ENCODE data around the gene DCLK1. TPM values are rescaled to one million over a fixed set of nuclear protein-coding genes. Genes with fewer than 3 reads are reported as not detected.

The DCLK1 gene
- total RNA-seq, 1 experiment from 2014 or later = not detected

DNA sequence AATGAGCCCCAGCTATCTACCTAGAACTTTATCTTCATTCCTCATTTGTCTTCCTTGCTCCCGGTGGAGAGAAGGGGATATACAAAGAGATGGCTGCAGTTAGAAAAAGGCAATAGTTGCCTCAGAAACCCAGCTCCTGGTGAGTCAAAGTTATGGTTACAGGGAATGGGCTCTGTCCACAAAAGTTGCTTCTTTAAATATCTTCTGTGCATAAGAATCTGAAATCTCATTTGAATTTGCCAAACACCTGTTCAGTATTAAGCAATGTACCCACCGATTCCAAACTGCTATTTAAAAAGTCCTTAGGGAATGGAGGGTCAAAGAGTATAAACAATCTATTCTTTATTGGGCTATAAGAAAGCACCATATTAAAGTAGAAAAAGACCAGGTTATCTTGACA, 48.4 kb downstream of the DCLK1 start:
- Mint-ChIP-seq H3K4me3 (ENCODE audit: unreplicated experiment) (no peak overlapping the region), H3K36me3 (ENCODE audit: insufficient read depth, unreplicated experiment) (no peaks in the 10 kb centered on the region), H3K27me3 (ENCODE audit: insufficient read depth, unreplicated experiment) (peaks cover 15% of the 10 kb centered on the region), H3K9me3 (ENCODE audit: unreplicated experiment) (no peaks in the 10 kb centered on the region), H3K27ac (ENCODE audit: unreplicated experiment) (no peak overlapping the region), H3K4me1 (ENCODE audit: low read depth, unreplicated experiment) (no peaks in the 10 kb centered on the region)
- intact Hi-C loops (cut with micrococcal nuclease; ENCODE audit: unreplicated experiment) = no loop called here
- POLR2A ChIA-PET = no interaction called here
- CTCF ChIA-PET = interaction anchor here (0.6 kb wide), 1 partner anchor 294 kb away, joined by 3 read pairs; no protein-coding TSS in a partner anchor
- H3K4me3 ChIP-seq (ENCODE audit: low read depth, low read length) = no peak overlapping the region
- DNase-seq = no peak
- no peaks in the 10 kb centered on the region for H3K9me3 ChIP-seq
- no TSS peak for BruUV-seq (replicated peaks)
- no peaks in the 10 kb centered on the region for H3K27me3 ChIP-seq (replicated peaks; ENCODE audit: control insufficient read depth, insufficient read depth, low read length)
- TF ChIP-seq CTCF (IDR thresholded peaks at IDR 0.05; ENCODE audit: insufficient read depth in 1 of 2, low read depth in 1 of 2, low read length in 1 of 2, severe bottlenecking in 1 of 2, unreplicated experiment in 1 of 2) = no peak
- H3K36me3 ChIP-seq (ENCODE audit: control insufficient read depth, insufficient read depth, low read length) = no peaks in the 10 kb centered on the region
- no peaks in the 10 kb centered on the region for H3K4me1 ChIP-seq

DNA sequence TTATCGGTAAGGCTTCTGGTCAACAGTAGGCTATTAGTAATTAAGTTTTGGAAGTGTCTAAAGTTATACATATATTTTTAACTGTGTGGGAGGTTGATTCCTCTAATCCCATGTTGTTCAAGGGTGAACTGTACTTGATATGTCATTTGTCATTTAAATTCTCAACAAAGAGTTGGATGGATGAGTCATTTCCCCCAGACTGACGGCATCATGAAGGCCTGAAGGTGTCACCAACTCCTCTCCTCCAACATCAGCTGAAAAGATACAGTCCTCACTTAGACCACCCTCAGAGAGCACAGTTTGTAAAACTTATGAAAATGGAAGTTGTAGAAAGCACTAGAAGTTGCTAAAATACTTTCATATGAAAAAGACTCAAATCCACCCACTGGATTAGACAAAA, 48.8 kb downstream of the DCLK1 start:
- peaks cover 15% of the 10 kb centered on the region for H3K27me3 Mint-ChIP-seq (ENCODE audit: insufficient read depth, unreplicated experiment)
- no peak for DNase-seq
- no TSS peak for BruUV-seq (replicated peaks)
- no peaks in the 10 kb centered on the region for H3K27me3 ChIP-seq (replicated peaks; ENCODE audit: control insufficient read depth, insufficient read depth, low read length)
- H3K36me3 ChIP-seq (ENCODE audit: control insufficient read depth, insufficient read depth, low read length) = no peaks in the 10 kb centered on the region
- intact Hi-C loops (cut with micrococcal nuclease; ENCODE audit: unreplicated experiment) = no loop called here
- no peaks in the 10 kb centered on the region for H3K36me3 Mint-ChIP-seq (ENCODE audit: insufficient read depth, unreplicated experiment)
- no peaks in the 10 kb centered on the region for H3K4me1 Mint-ChIP-seq (ENCODE audit: low read depth, unreplicated experiment)
- no peak for TF ChIP-seq CTCF (IDR thresholded peaks at IDR 0.05; ENCODE audit: insufficient read depth in 1 of 2, low read depth in 1 of 2, low read length in 1 of 2, severe bottlenecking in 1 of 2, unreplicated experiment in 1 of 2)
- POLR2A ChIA-PET = no interaction called here
- no peak overlapping the region for H3K27ac Mint-ChIP-seq (ENCODE audit: unreplicated experiment)
- H3K4me3 ChIP-seq (ENCODE audit: low read depth, low read length) = no peak overlapping the region
- H3K4me1 ChIP-seq = no peaks in the 10 kb centered on the region
- H3K9me3 ChIP-seq = no peaks in the 10 kb centered on the region
- CTCF ChIA-PET = no interaction called here
- H3K9me3 Mint-ChIP-seq (ENCODE audit: unreplicated experiment) = no peaks in the 10 kb centered on the region
- no peak overlapping the region for H3K4me3 Mint-ChIP-seq (ENCODE audit: unreplicated experiment)

DNA sequence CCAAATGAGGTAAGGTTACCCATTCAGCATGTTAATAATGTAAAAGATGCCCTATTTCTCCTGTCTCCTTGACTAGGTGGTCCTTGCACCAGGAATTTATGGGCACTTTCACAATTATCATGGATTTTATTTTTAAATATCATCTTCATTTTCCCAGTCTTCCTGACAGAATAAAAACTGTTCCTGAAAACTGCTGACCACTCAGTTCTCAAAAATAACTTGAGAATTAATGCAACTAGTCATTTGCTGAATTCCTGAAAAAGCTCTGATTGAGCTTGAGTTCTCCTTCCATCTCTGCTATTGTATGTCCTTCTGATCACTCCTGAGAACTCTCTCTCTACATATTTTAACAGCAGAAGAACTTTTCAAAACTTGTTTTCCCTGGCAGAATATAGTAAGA, 55.0 kb downstream of the DCLK1 start:
- no TSS peak for BruUV-seq (replicated peaks)

More for the DNA sequence above, 55.0 kb downstream of the DCLK1 start:
- no peaks in the 10 kb centered on the region for H3K4me1 Mint-ChIP-seq (ENCODE audit: low read depth, unreplicated experiment)
- H3K27ac Mint-ChIP-seq (ENCODE audit: unreplicated experiment) = no peak overlapping the region
- Histone ChIP-seq H3K4me1 (no peaks in the 10 kb centered on the region), H3K27me3 (replicated peaks; ENCODE audit: control insufficient read depth, insufficient read depth, low read length) (no peaks in the 10 kb centered on the region), H3K9me3 (no peaks in the 10 kb centered on the region), H3K4me3 (ENCODE audit: low read depth, low read length) (no peak overlapping the region), H3K36me3 (ENCODE audit: control insufficient read depth, insufficient read depth, low read length) (no peaks in the 10 kb centered on the region)
- H3K27me3 Mint-ChIP-seq (ENCODE audit: insufficient read depth, unreplicated experiment) = peaks cover 20% of the 10 kb centered on the region
- H3K9me3 Mint-ChIP-seq (ENCODE audit: unreplicated experiment) = no peaks in the 10 kb centered on the region
- DNase-seq = no peak
- no peak overlapping the region for H3K4me3 Mint-ChIP-seq (ENCODE audit: unreplicated experiment)
- ChIA-PET CTCF (no interaction called here), POLR2A (no interaction called here)
- no peak for TF ChIP-seq CTCF (IDR thresholded peaks at IDR 0.05; ENCODE audit: insufficient read depth in 1 of 2, low read depth in 1 of 2, low read length in 1 of 2, severe bottlenecking in 1 of 2, unreplicated experiment in 1 of 2)
- intact Hi-C loops (cut with micrococcal nuclease; ENCODE audit: unreplicated experiment) = no loop called here
- H3K36me3 Mint-ChIP-seq (ENCODE audit: insufficient read depth, unreplicated experiment) = no peaks in the 10 kb centered on the region
